HEK293 (cell line): ENCODE measurements around the gene ERGIC1.

Experiments used
- CTCF ChIA-PET: fragments of 350-600 bp; formaldehyde crosslinking; extraction: SDS; loops from one replicate; lab custom pipeline; 2021; ENCODE audit warnings: antibody characterized with exemption; lab: Yijun Ruan, JAX
- POLR2A ChIA-PET: fragments of 300-600 bp; formaldehyde crosslinking; extraction: SDS; loops from one replicate; lab custom pipeline; 2020; ENCODE audit warnings: antibody characterized with exemption, inconsistent platforms; lab: Yijun Ruan, JAX
- H3K27ac ChIP-seq: fragments of 200-500 bp; sonication (Bioruptor generic); 2 replicates; pipeline ENCODE4 v1.5.1; 2014; ENCODE audit warnings: low read depth, low read length, control low read depth, inconsistent platforms; ENCODE audit errors: extremely low read depth
- H3K36me3 ChIP-seq, 2 experiments: fragments of 200-500 bp in 1 of 2; sonication (Bioruptor generic) in 1 of 2; 1 replicate in 1 of 2; 2 replicates in 1 of 2; pipeline ENCODE4 v1.5.1; 2014 to 2017; ENCODE audit warnings: inconsistent platforms in 2 of 2, low read length in 2 of 2; ENCODE audit not compliant: control insufficient read depth in 2 of 2, insufficient read depth in 1 of 2
- H3K4me1 ChIP-seq: fragments of 200-500 bp; sonication (Bioruptor generic); 2 replicates; pipeline ENCODE4 v1.5.1; 2014; ENCODE audit warnings: mild to moderate bottlenecking, low read length, inconsistent platforms; ENCODE audit not compliant: control insufficient read depth, insufficient read depth
- H3K4me3 ChIP-seq: 2 replicates; pipeline ENCODE4 v1.5.1; 2011; ENCODE audit warnings: low read depth, mild to moderate bottlenecking, control low read depth, low read length, moderate library complexity
- H3K9me3 ChIP-seq: fragments of 200-500 bp; sonication (Bioruptor generic); 2 replicates; pipeline ENCODE4 v1.5.1; 2014; ENCODE audit warnings: low read depth, low read length, inconsistent platforms; ENCODE audit not compliant: control insufficient read depth, insufficient read depth
- ATF2 ChIP-seq: fragments of 450-650 bp; formaldehyde crosslinking; IDR thresholded peaks from 2 replicates; pipeline ENCODE4 v1.5.1; 2016; ENCODE audit warnings: missing biosample characterization, missing genetic modification characterization, low read depth
- BCL11B ChIP-seq: fragments of 450-650 bp; formaldehyde crosslinking; IDR thresholded peaks from 2 replicates; pipeline ENCODE4 v1.5.1; 2016; ENCODE audit warnings: low read depth, missing biosample characterization, missing genetic modification characterization
- BCL6B ChIP-seq: fragments of 450-650 bp; formaldehyde crosslinking; IDR thresholded peaks from 2 replicates; pipeline ENCODE4 v1.5.1; 2017; ENCODE audit warnings: missing biosample characterization, missing genetic modification characterization
- KLF1 ChIP-seq: fragments of 450-650 bp; formaldehyde crosslinking; IDR thresholded peaks from 2 replicates; pipeline ENCODE4 v1.5.1; 2016; ENCODE audit warnings: missing biosample characterization, missing genetic modification characterization
- KLF8 ChIP-seq: fragments of 450-650 bp; formaldehyde crosslinking; IDR thresholded peaks from 2 replicates; pipeline ENCODE4 v1.5.1; 2016; ENCODE audit warnings: missing biosample characterization, missing genetic modification characterization
- SP2 ChIP-seq: fragments of 450-650 bp; formaldehyde crosslinking; IDR thresholded peaks from 2 replicates; pipeline ENCODE4 v1.5.1; 2016; ENCODE audit warnings: missing biosample characterization, missing genetic modification characterization
- ZBTB17 ChIP-seq: fragments of 450-650 bp; formaldehyde crosslinking; IDR thresholded peaks from 2 replicates; pipeline ENCODE4 v1.5.1; 2016; ENCODE audit warnings: missing biosample characterization, missing genetic modification characterization
- ZNF16 ChIP-seq: fragments of 450-650 bp; formaldehyde crosslinking; IDR thresholded peaks from 2 replicates; pipeline ENCODE4 v1.5.1; 2016; ENCODE audit warnings: low read depth, missing biosample characterization, missing genetic modification characterization
- ZNF169 ChIP-seq: fragments of 450-650 bp; formaldehyde crosslinking; IDR thresholded peaks from 2 replicates; pipeline ENCODE4 v1.5.1; 2016; ENCODE audit warnings: missing biosample characterization, missing genetic modification characterization
- ZNF211 ChIP-seq: fragments of 450-650 bp; formaldehyde crosslinking; IDR thresholded peaks from 2 replicates; pipeline ENCODE4 v1.5.1; 2016; ENCODE audit warnings: low read depth, missing biosample characterization, missing genetic modification characterization
- ZNF280D ChIP-seq: fragments of 450-650 bp; formaldehyde crosslinking; IDR thresholded peaks from 2 replicates; pipeline ENCODE4 v1.5.1; 2016; ENCODE audit warnings: missing biosample characterization, missing genetic modification characterization
- ZNF302 ChIP-seq: fragments of 450-650 bp; formaldehyde crosslinking; IDR thresholded peaks from 2 replicates; pipeline ENCODE4 v1.5.1; 2016; ENCODE audit warnings: missing biosample characterization, missing genetic modification characterization, low read depth
- ZNF362 ChIP-seq: fragments of 450-650 bp; formaldehyde crosslinking; IDR thresholded peaks from 2 replicates; pipeline ENCODE4 v1.5.1; 2016; ENCODE audit warnings: missing biosample characterization, missing genetic modification characterization
- ZNF391 ChIP-seq: fragments of 450-650 bp; formaldehyde crosslinking; IDR thresholded peaks from 2 replicates; pipeline ENCODE4 v1.5.1; 2016; ENCODE audit warnings: low read depth, missing biosample characterization, missing genetic modification characterization, borderline replicate concordance
- ZNF394 ChIP-seq: fragments of 450-650 bp; formaldehyde crosslinking; IDR thresholded peaks from 2 replicates; pipeline ENCODE4 v1.5.1; 2016; ENCODE audit warnings: missing biosample characterization, missing genetic modification characterization, mild to moderate bottlenecking, moderate library complexity, borderline replicate concordance
- ZNF558 ChIP-seq: fragments of 450-650 bp; formaldehyde crosslinking; IDR thresholded peaks from 2 replicates; pipeline ENCODE4 v1.5.1; 2016; ENCODE audit warnings: missing biosample characterization, missing genetic modification characterization

The ERGIC1 gene

GRCh38 chr5:172943283-172943841 lies 109.3 kb downstream of the ERGIC1 start (continued):
- no peak for TF ChIP-seq BCL11B (tag by site-specific recombination)
- TF ChIP-seq ZNF16 (tag by site-specific recombination): no peak
- TF ChIP-seq ATF2 (tag by site-specific recombination): no peak
- TF ChIP-seq ZNF211 (tag by site-specific recombination): no peak
- no peak for TF ChIP-seq ZNF169 (tag by site-specific recombination)
- no peak for TF ChIP-seq ZNF362
- no peak for TF ChIP-seq ZNF391 (tag by site-specific recombination)
- no peak for TF ChIP-seq BCL6B (tag by site-specific recombination)

- ChIA-PET CTCF (interaction anchor here (0.7 to 1.1 kb wide), 2 partner anchors 12 to 59 kb away, joined by 3 read pairs; no protein-coding TSS in a partner anchor), POLR2A (no interaction called here)
- Histone ChIP-seq H3K4me3 (no peak overlapping the region), H3K27ac (no peak overlapping the region), H3K4me1 (no peaks in the 10 kb centered on the region), H3K36me3 (peaks cover 0 to 12% of the 10 kb centered on the region in 2 experiments; a peak in 2 of 3 replicates), H3K9me3 (no peaks in the 10 kb centered on the region)
- no peak for TF ChIP-seq SP2 (tag by site-specific recombination)
- TF ChIP-seq ZNF211 (tag by site-specific recombination): no peak
- no peak for TF ChIP-seq KLF8
Observed at GRCh38 chr5:172943906-172944305, 109.9 kb downstream of the ERGIC1 start.

- TF ChIP-seq ZNF280D (tag by site-specific recombination) (no peak), KLF1 (peak; percentile 48; the same call in 1 of the 2 replicates), ZBTB17 (no peak), ZNF302 (tag by site-specific recombination) (no peak), ZNF558 (tag by site-specific recombination) (no peak), ZNF394 (tag by site-specific recombination) (no peak)
- POLR2A ChIA-PET: interaction anchor here (0.7 kb wide), 1 partner anchor 110 kb away, joined by 5 read pairs; no protein-coding TSS in a partner anchor
- Histone ChIP-seq H3K4me3 (no peak overlapping the region), H3K9me3 (no peaks in the 10 kb centered on the region), H3K27ac (no peak overlapping the region), H3K36me3 (peaks cover 0 to 11% of the 10 kb centered on the region in 2 experiments; a peak in 2 of 3 replicates), H3K4me1 (no peaks in the 10 kb centered on the region)
- CTCF ChIA-PET: interaction anchor here (1.1 to 1.4 kb wide), 2 partner anchors 9 to 12 kb away, joined by 3 read pairs; no protein-coding TSS in a partner anchor
Observed at GRCh38 chr5:172944741-172945140, 110.7 kb downstream of the ERGIC1 start.
